ENCODE measurements around the gene FSIP1. TPM values are rescaled to one million over a fixed set of nuclear protein-coding genes. Genes with fewer than 3 reads are reported as not detected.
A peak's percentile ranks its signal among the peaks of the same experiment; 100 is the strongest.

The FSIP1 gene
- total RNA-seq, 2 donors from 2014 or later: 0.33 TPM; not detected in 1

- no peaks in the 10 kb centered on the region for H3K4me1 ChIP-seq
- H3K9me3 ChIP-seq: no peaks in the 10 kb centered on the region
- TF ChIP-seq POLR2A (IDR thresholded peaks at IDR 0.05) (no peak), CTCF (IDR thresholded peaks at IDR 0.05) (no peak)
- WGBS, 2 donors: 72 to 97% methylated on average over 3 of the region's 3 CpGs
- DNase-seq: no peak
- no peak overlapping the region for H3K27ac ChIP-seq
- no peaks in the 10 kb centered on the region for H3K27me3 ChIP-seq
- intact Hi-C loops (cut with DNase I): no loop called here
- H3K36me3 ChIP-seq (replicated peaks in 1 of 2; ENCODE audit: insufficient read depth in 1 of 2, low read depth in 2 of 2): no peaks in the 10 kb centered on the region
- no peak for ATAC-seq
- H3K4me3 ChIP-seq: no peak overlapping the region
Observed at GRCh38 chr15:39774688-39775267, 7.9 kb downstream of the FSIP1 start.

GRCh38 chr15:39770748-39771689, 11.6 kb downstream of the FSIP1 start:
- H3K9me3 ChIP-seq: no peaks in the 10 kb centered on the region
- no peaks in the 10 kb centered on the region for H3K36me3 ChIP-seq (replicated peaks in 1 of 2; ENCODE audit: insufficient read depth in 1 of 2, low read depth in 2 of 2)
- H3K4me1 ChIP-seq: no peaks in the 10 kb centered on the region
- 70 to 79% methylated on average over 8 of the region's 8 CpGs for WGBS, 2 donors
- H3K27ac ChIP-seq: peak overlapping the region in 1 of 4 donors; percentile 10
- TF ChIP-seq POLR2A (IDR thresholded peaks at IDR 0.05): no peak
- no peak for TF ChIP-seq CTCF (IDR thresholded peaks at IDR 0.05)
- ATAC-seq (no peak), DNase-seq (no peak)
- H3K27me3 ChIP-seq: no peaks in the 10 kb centered on the region
- intact Hi-C loops (cut with DNase I): no loop called here
- no peak overlapping the region for H3K4me3 ChIP-seq

- DNase-seq: no peak
- no peaks in the 10 kb centered on the region for H3K27me3 ChIP-seq
- no peak overlapping the region for H3K27ac ChIP-seq
- 86 to 91% methylated on average over 3 to 5 of the region's 5 CpGs for WGBS, 2 donors
- H3K4me3 ChIP-seq: no peak overlapping the region
- no peaks in the 10 kb centered on the region for H3K9me3 ChIP-seq
- no peaks in the 10 kb centered on the region for H3K4me1 ChIP-seq
- no peaks in the 10 kb centered on the region for H3K36me3 ChIP-seq (replicated peaks in 1 of 2; ENCODE audit: insufficient read depth in 1 of 2, low read depth in 2 of 2)
- TF ChIP-seq CTCF (IDR thresholded peaks at IDR 0.05) (no peak), POLR2A (IDR thresholded peaks at IDR 0.05) (no peak)
- no peak for ATAC-seq
- intact Hi-C loops (cut with DNase I): no loop called here
Observed at GRCh38 chr15:39767921-39768320, 14.7 kb downstream of the FSIP1 start.

- H3K27me3 ChIP-seq: no peaks in the 10 kb centered on the region
- TF ChIP-seq CTCF (IDR thresholded peaks at IDR 0.05) (no peak), POLR2A (IDR thresholded peaks at IDR 0.05) (no peak)
- ATAC-seq: no peak
- no peak for DNase-seq
- no peak overlapping the region for H3K4me3 ChIP-seq
- H3K4me1 ChIP-seq: no peaks in the 10 kb centered on the region
- intact Hi-C loops (cut with DNase I): no loop called here
- no peaks in the 10 kb centered on the region for H3K9me3 ChIP-seq
- no peak overlapping the region for H3K27ac ChIP-seq
- 56 to 59% methylated on average over 2 of the region's 2 CpGs for WGBS, 2 donors
- H3K36me3 ChIP-seq (replicated peaks in 1 of 2; ENCODE audit: insufficient read depth in 1 of 2, low read depth in 2 of 2): no peaks in the 10 kb centered on the region
Observed at GRCh38 chr15:39761006-39761405, 21.6 kb downstream of the FSIP1 start.

Data from body of pancreas (tissue), 4 donors.